ENCODE measurements around the gene LVRN. TPM values are rescaled to one million over a fixed set of nuclear protein-coding genes. Genes with fewer than 3 reads are reported as not detected.

LVRN gene
- total and polyA plus RNA-seq, 2 of the 13 experiments (the other 11 are each of a cell fraction or from before 2014, with no cell fraction given): 0.09 to 0.20 TPM

GRCh38 chr5:115948091-115948534, 14.2 kb upstream of the LVRN start:
- intact Hi-C loops (cut with micrococcal nuclease; ENCODE audit: unreplicated experiment): no loop called here
- no peak for DNase-seq (ENCODE audit: low spot score)
- Histone ChIP-seq H3K4me2 (ENCODE audit: low read depth, low read length) (no peak overlapping the region), H3K9ac (ENCODE audit: insufficient read depth, low read depth, low read length) (no peak overlapping the region), H3K4me1 (ENCODE audit: insufficient read depth, low read length) (no peaks in the 10 kb centered on the region), H3K4me3 (replicated peaks in 1 of 3; ENCODE audit: insufficient read depth in 1 of 3, low read depth in 2 of 3, low read length in 3 of 3) (no peak overlapping the region), H2AFZ (ENCODE audit: low read length) (no peak overlapping the region), H3K9me3 (ENCODE audit: low read length) (no peaks in the 10 kb centered on the region), H3K79me2 (ENCODE audit: insufficient read depth, low read length) (no peaks in the 10 kb centered on the region), H3K27ac (ENCODE audit: extremely low read length, insufficient read depth, low read length) (no peak overlapping the region), H4K20me1 (ENCODE audit: insufficient read depth, low read length) (no peaks in the 10 kb centered on the region; the same call in 1 of the 2 replicates), H3K36me3 (replicated peaks in 1 of 2; ENCODE audit: control insufficient read depth in 1 of 2, insufficient read depth in 2 of 2, low read length in 2 of 2) (no peaks in the 10 kb centered on the region), H3K27me3 (ENCODE audit: control insufficient read depth in 1 of 2, insufficient read depth in 2 of 2, low read length in 2 of 2) (no peaks in the 10 kb centered on the region; a peak in 1 of 5 replicates)
- no peak for FAIRE-seq
- ChIA-PET CTCF (ENCODE audit: low intra/inter-chr PET ratio, low total read pairs) (no interaction called here), POLR2A (no interaction called here)
- in situ Hi-C loops (cut with HindIII; ENCODE audit: extremely low pct_ligation_motif_present, low pct_unique_long_range_greater_than_20kb): no loop called here
- WGBS (ENCODE audit: low lambda C conversion rate): 28% methylated on average over 3 of the region's 3 CpGs
- no peak for ATAC-seq
- BruUV-seq (replicated peaks): no TSS peak
- TF ChIP-seq ZBTB44 (CRISPR knock-in tag; IDR thresholded peaks at IDR 0.05): no peak
- TF ChIP-seq NFE2 (CRISPR knock-in tag; IDR thresholded peaks at IDR 0.05): no peak
- TF ChIP-seq RFX1 (IDR thresholded peaks at IDR 0.05): no peak
- TF ChIP-seq ZMYM3 (CRISPR knock-in tag; IDR thresholded peaks at IDR 0.05): no peak
- no peak for TF ChIP-seq ZFP41 (CRISPR knock-in tag; IDR thresholded peaks at IDR 0.05; ENCODE audit: borderline replicate concordance)
- no peak for TF ChIP-seq KIAA2018 (CRISPR knock-in tag; IDR thresholded peaks at IDR 0.05; ENCODE audit: borderline replicate concordance)
- no peak for TF ChIP-seq MZF1 (CRISPR knock-in tag; IDR thresholded peaks at IDR 0.05; ENCODE audit: borderline replicate concordance)
- no peak for TF ChIP-seq ATRX (CRISPR knock-in tag; IDR thresholded peaks at IDR 0.05; ENCODE audit: borderline replicate concordance)
- TF ChIP-seq KDM2A (CRISPR knock-in tag; IDR thresholded peaks at IDR 0.05; ENCODE audit: borderline replicate concordance, low read depth): no peak
- no peak for TF ChIP-seq FOXM1 (CRISPR knock-in tag; IDR thresholded peaks at IDR 0.05)
- no peak for TF ChIP-seq CBX1 (IDR thresholded peaks at IDR 0.05; ENCODE audit: low read depth)
- no peak for TF ChIP-seq HOXA3 (CRISPR knock-in tag; IDR thresholded peaks at IDR 0.05)
- no peak for TF ChIP-seq ZNF276 (CRISPR knock-in tag; IDR thresholded peaks at IDR 0.05; ENCODE audit: low read depth)
- no peak for TF ChIP-seq HOXA5 (CRISPR knock-in tag; IDR thresholded peaks at IDR 0.05)
